ENCODE measurements around the gene TLNRD1.

GRCh38 chr15:80976851-80977250 lies 23.9 kb upstream of the TLNRD1 start:
- TF ChIP-seq, protein P1, sequence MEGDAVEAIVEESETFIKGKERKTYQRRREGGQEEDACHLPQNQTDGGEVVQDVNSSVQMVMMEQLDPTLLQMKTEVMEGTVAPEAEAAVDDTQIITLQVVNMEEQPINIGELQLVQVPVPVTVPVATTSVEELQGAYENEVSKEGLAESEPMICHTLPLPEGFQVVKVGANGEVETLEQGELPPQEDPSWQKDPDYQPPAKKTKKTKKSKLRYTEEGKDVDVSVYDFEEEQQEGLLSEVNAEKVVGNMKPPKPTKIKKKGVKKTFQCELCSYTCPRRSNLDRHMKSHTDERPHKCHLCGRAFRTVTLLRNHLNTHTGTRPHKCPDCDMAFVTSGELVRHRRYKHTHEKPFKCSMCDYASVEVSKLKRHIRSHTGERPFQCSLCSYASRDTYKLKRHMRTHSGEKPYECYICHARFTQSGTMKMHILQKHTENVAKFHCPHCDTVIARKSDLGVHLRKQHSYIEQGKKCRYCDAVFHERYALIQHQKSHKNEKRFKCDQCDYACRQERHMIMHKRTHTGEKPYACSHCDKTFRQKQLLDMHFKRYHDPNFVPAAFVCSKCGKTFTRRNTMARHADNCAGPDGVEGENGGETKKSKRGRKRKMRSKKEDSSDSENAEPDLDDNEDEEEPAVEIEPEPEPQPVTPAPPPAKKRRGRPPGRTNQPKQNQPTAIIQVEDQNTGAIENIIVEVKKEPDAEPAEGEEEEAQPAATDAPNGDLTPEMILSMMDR (IDR thresholded peaks at IDR 0.05), result no peak
- TF ChIP-seq POLR2A (IDR thresholded peaks at IDR 0.05), result no peak
